ENCODE data around the gene SSH2.

Gene SSH2

GRCh38 chr17:29723278-29724047 is 206.6 kb downstream of the SSH2 start:
- Histone ChIP-seq H3K4me3 (ENCODE audit: low read depth, low read length) (no peak overlapping the region), H3K4me1 (ENCODE audit: control insufficient read depth, insufficient read depth, low read length) (peaks cover 8% of the 10 kb centered on the region; the same call in 1 of the 2 replicates), H3K36me3 (ENCODE audit: control insufficient read depth in 2 of 2, insufficient read depth in 1 of 2, low read length in 2 of 2) (no peaks in the 10 kb centered on the region), H3K27ac (ENCODE audit: extremely low read depth, low read depth, low read length) (no peak overlapping the region), H3K9me3 (ENCODE audit: control insufficient read depth, insufficient read depth, low read depth, low read length) (no peaks in the 10 kb centered on the region)
- ChIA-PET POLR2A (interaction anchor here (0.6 to 1.6 kb wide), 3 partner anchors 9 to 62 kb away, joined by 4 to 5 read pairs (median 4); no protein-coding TSS in a partner anchor), CTCF (interaction anchor here (0.5 to 2.4 kb wide), 6 partner anchors 11 to 438 kb away, joined by 3 to 10 read pairs (median 4); no protein-coding TSS in a partner anchor)
- TF ChIP-seq ZNF792 (tag by site-specific recombination; IDR thresholded peaks at IDR 0.05): no peak

- Histone ChIP-seq H3K9me3 (ENCODE audit: control insufficient read depth, insufficient read depth, low read depth, low read length) (no peaks in the 10 kb centered on the region), H3K4me1 (ENCODE audit: control insufficient read depth, insufficient read depth, low read length) (peaks cover 8% of the 10 kb centered on the region; the same call in 1 of the 2 replicates), H3K36me3 (ENCODE audit: control insufficient read depth in 2 of 2, insufficient read depth in 1 of 2, low read length in 2 of 2) (no peaks in the 10 kb centered on the region), H3K4me3 (ENCODE audit: low read depth, low read length) (no peak overlapping the region), H3K27ac (ENCODE audit: extremely low read depth, low read depth, low read length) (no peak overlapping the region)
- ChIA-PET POLR2A (interaction anchor here (0.6 to 1.6 kb wide), 2 partner anchors 10 to 63 kb away, joined by 4 to 5 read pairs; no protein-coding TSS in a partner anchor), CTCF (interaction anchor here (0.5 to 2.4 kb wide), 8 partner anchors 11 to 1348 kb away, joined by 3 to 10 read pairs (median 4); no protein-coding TSS in a partner anchor)
- TF ChIP-seq PRDM6 (tag by site-specific recombination; IDR thresholded peaks at IDR 0.05) (peak; percentile 89), SCRT2 (tag by site-specific recombination; IDR thresholded peaks at IDR 0.05) (peak; percentile 82), ZBTB21 (tag by site-specific recombination; IDR thresholded peaks at IDR 0.05) (no peak), SCRT1 (tag by site-specific recombination; IDR thresholded peaks at IDR 0.05; ENCODE audit: borderline replicate concordance) (0 out of 2 replicates have a peak, but pooled peaks have one; percentile 64)
Observed at GRCh38 chr17:29722411-29723198, 207.4 kb downstream of the SSH2 start.

- ChIA-PET POLR2A (no interaction called here), CTCF (interaction anchor here (0.8 kb wide), 1 partner anchor 15 kb away, joined by 5 read pairs; no protein-coding TSS in a partner anchor)
- Histone ChIP-seq H3K4me1 (ENCODE audit: control insufficient read depth, insufficient read depth, low read length) (peaks cover 8% of the 10 kb centered on the region; the same call in 1 of the 2 replicates), H3K4me3 (ENCODE audit: low read depth, low read length) (no peak overlapping the region), H3K9me3 (ENCODE audit: control insufficient read depth, insufficient read depth, low read depth, low read length) (no peaks in the 10 kb centered on the region), H3K36me3 (ENCODE audit: control insufficient read depth in 2 of 2, insufficient read depth in 1 of 2, low read length in 2 of 2) (no peaks in the 10 kb centered on the region), H3K27ac (ENCODE audit: extremely low read depth, low read depth, low read length) (no peak overlapping the region)
- TF ChIP-seq ZNF223 (tag by site-specific recombination; IDR thresholded peaks at IDR 0.05) (no peak), ZFHX2 (tag by site-specific recombination; conservative IDR thresholded peaks at IDR 0.05) (no peak), BCL11B (tag by site-specific recombination; IDR thresholded peaks at IDR 0.05; ENCODE audit: low read depth) (no peak), SP7 (tag by site-specific recombination; IDR thresholded peaks at IDR 0.05) (no peak), PRDM6 (tag by site-specific recombination; IDR thresholded peaks at IDR 0.05) (peak; percentile 63), ZNF169 (tag by site-specific recombination; IDR thresholded peaks at IDR 0.05) (no peak), PRDM1 (tag by site-specific recombination; IDR thresholded peaks at IDR 0.05) (peak; percentile 69), ZNF704 (tag by site-specific recombination; IDR thresholded peaks at IDR 0.05) (no peak)
Observed at GRCh38 chr17:29720551-29720950, 209.5 kb downstream of the SSH2 start.

All from HEK293 (cell line).